GM12864 (cell line): ENCODE data around the gene RCL1.
"Not testable (repeated sequence)": the region's sequence is repeated elsewhere in the genome, so short reads cannot be mapped to it uniquely, and the experiment has no call there.

ENCODE experiments used
- DNase-seq: peaks from one replicate; pipeline ENCODE4 v3.0.0-alpha.2; 2011; ENCODE audit warnings: low read depth
- H3K4me3 ChIP-seq: 2 replicates; pipeline ENCODE4 v1.5.1; 2011; ENCODE audit warnings: mild to moderate bottlenecking, low read depth, low read length, control low read depth
- CTCF ChIP-seq: IDR thresholded peaks from 2 replicates; pipeline ENCODE4 v1.5.1; 2011; ENCODE audit warnings: low read depth, mild to moderate bottlenecking, moderate library complexity, low read length, control low read depth, inconsistent platforms; ENCODE audit errors: missing control alignments

The RCL1 gene

GRCh38 chr9:4890929-4891328 lies 98.2 kb downstream of the RCL1 start:
- no peak overlapping the region for H3K4me3 ChIP-seq
- DNase-seq: no peak
- TF ChIP-seq CTCF: no peak

- DNase-seq: no peak
- no peak overlapping the region for H3K4me3 ChIP-seq
- no peak for TF ChIP-seq CTCF
Observed at GRCh38 chr9:4891674-4892073, 98.9 kb downstream of the RCL1 start.

GRCh38 chr9:4892501-4893194 lies 99.9 kb downstream of the RCL1 start:
- no peak for DNase-seq
- no peak for TF ChIP-seq CTCF
- H3K4me3 ChIP-seq: no peak overlapping the region

GRCh38 chr9:4894076-4894475 lies 101.3 kb downstream of the RCL1 start:
- TF ChIP-seq CTCF: no peak
- DNase-seq: no peak
- no peak overlapping the region for H3K4me3 ChIP-seq

DNA sequence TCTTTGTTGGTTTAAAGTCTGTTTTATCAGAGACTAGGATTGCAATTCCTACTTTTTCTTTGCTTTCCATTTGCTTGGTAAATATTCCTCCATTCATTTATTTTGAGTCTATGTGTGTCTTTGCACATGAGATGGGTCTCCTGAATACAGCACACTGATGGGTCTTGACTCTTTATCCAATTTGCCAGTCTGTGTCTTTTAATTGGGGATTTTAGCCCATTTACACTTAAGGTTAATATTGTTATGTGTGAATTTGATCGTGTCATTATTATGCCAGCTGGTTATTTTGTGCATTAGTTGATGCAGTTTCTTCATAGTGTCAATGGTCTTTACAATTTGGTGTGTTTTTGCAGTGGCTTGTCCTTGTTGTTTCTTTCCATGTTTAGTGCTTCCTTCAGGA lies 107.1 kb downstream of the RCL1 start:
- DNase-seq, H3K4me3 ChIP-seq: not testable (repeated sequence)

- not testable (repeated sequence) for H3K4me3 ChIP-seq
Observed at GRCh38 chr9:4901401-4902134, 108.8 kb downstream of the RCL1 start.

DNA sequence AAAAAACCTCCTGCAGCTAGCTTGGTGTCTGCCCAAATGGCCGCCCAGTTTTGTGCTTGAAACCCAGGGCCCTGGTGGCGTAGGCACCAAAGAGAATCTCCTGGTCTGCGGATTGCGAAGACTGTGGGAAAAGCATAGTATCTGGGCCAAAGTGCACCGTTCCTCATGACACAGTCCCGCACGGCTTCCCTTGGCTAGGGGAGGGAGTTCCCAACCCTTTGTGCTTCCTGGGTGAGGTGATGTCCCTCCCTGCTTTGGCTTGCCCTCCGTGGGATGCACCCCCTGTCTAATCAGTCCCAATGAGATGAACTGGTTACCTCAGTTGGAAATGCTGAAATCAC lies 109.4 kb downstream of the RCL1 start:
- TF ChIP-seq CTCF: no peak
- no peak for DNase-seq
- no peak overlapping the region for H3K4me3 ChIP-seq

More at GRCh38 chr9:4901401-4902134, 108.8 kb downstream of the RCL1 start:
- peak; percentile 33 for DNase-seq
